Esophagus muscularis mucosa (tissue), 4 donors: Measurements from ENCODE around the gene PRDM5.

Experiments used
- CTCF ChIP-seq, 3 experiments: fragments of 200-600 bp in 2 of 3; fragments of 450-650 bp in 1 of 3; sonication (generic) in 2 of 3; IDR thresholded peaks; one replicate each; pipeline ENCODE4 v1.5.1; 2017 to 2019; ENCODE audit warnings: antibody characterized with exemption in 3 of 3, mild to moderate bottlenecking in 2 of 3, moderate library complexity in 1 of 3
- EP300 ChIP-seq: sonication (generic); formaldehyde crosslinking; IDR thresholded peaks from one replicate; pipeline ENCODE4 v1.6.1; 2017; ENCODE audit warnings: antibody characterized with exemption
- POLR2A ChIP-seq: fragments of 450-650 bp; IDR thresholded peaks from one replicate; pipeline ENCODE4 v1.6.1; 2017; ENCODE audit warnings: antibody characterized with exemption, moderate library complexity, mild to moderate bottlenecking, low read depth
- POLR2AphosphoS5 ChIP-seq, 2 donors: sonication (generic); formaldehyde crosslinking; IDR thresholded peaks; one replicate each; pipeline ENCODE4 v1.6.1; 2017; ENCODE audit warnings: antibody characterized with exemption in 2 of 2

GRCh38 chr4:120755864-120756263 lies 166.7 kb downstream of the PRDM5 start:
- TF ChIP-seq CTCF (IDR thresholded peaks at IDR 0.05): no peak
- TF ChIP-seq POLR2AphosphoS5 (IDR thresholded peaks at IDR 0.05): no peak
- TF ChIP-seq POLR2A: no peak
- TF ChIP-seq EP300: no peak
